Stomach smooth muscle (tissue), 2 donors: Measurements from ENCODE around the gene PRM3.

Experiments
- H3K27ac ChIP-seq: one replicate; pipeline ENCODE4 v1.7.0; 2013; ENCODE audit warnings: mild to moderate bottlenecking, low read length, inconsistent platforms
- H3K27me3 ChIP-seq, 2 donors: one replicate each; pipeline ENCODE4 v1.7.0; 2013; ENCODE audit warnings: low read length in 2 of 2; ENCODE audit not compliant: insufficient read depth in 2 of 2, control insufficient read depth in 1 of 2
- H3K36me3 ChIP-seq, 2 donors: one replicate each; pipeline ENCODE4 v1.7.0; 2013; ENCODE audit warnings: low read length in 2 of 2; ENCODE audit not compliant: control insufficient read depth in 2 of 2, insufficient read depth in 2 of 2
- H3K4me1 ChIP-seq: one replicate; pipeline ENCODE4 v1.7.0; 2013; ENCODE audit warnings: low read length; ENCODE audit not compliant: control insufficient read depth, insufficient read depth
- H3K4me3 ChIP-seq, 2 donors: one replicate each; pipeline ENCODE4 v1.7.0; 2013; ENCODE audit warnings: low read length in 2 of 2
- H3K9ac ChIP-seq, 2 donors: one replicate each; pipeline ENCODE4 v1.7.0; 2013; ENCODE audit warnings: low read length in 2 of 2, mild to moderate bottlenecking in 1 of 2
- H3K9me3 ChIP-seq, 2 donors: one replicate each; pipeline ENCODE4 v1.7.0; 2013; ENCODE audit warnings: low read length in 2 of 2; ENCODE audit not compliant: control insufficient read depth in 2 of 2
- donor health status: healthy.
- donor health status: Pancreatic carcinoma.

Gene PRM3

DNA sequence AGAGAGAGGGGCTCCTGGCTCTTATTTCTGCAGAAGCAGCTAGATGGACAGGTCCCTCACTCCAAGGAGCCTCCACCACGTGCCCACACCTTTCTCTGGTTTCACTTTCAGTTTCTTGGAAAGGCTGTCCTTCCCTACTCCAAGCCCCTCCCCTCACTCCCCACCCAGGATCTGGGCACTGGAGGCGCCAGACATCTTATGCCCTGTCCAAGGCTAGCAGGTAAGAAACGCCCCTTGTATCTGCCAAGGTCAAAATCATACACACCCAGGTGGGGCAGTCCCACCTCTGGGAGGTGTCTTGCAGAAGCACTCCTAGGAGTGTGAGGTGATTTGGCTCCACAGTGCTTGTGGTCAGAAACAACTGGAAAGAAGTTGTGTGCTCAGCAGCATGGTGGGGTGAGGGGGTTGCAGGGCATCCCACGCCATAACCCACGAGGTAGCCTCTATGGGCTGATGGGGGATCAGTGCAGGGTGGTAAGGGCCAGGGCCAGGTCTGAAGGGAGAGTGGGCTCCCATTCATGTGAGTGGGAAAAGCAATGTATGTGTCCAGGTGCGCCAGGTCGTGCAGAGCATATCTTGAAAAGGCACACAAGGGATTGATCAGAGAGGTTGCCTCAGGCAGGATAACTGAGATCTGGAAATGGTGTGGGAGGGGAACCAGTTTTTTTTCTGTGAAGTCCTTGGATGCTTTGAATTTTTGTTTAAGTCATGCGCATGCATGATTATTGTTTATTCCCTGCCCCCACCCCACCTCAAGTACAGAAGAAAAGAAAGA, 39.5 kb upstream of the PRM3 start:
- Histone ChIP-seq H3K9ac (no peak overlapping the region), H3K36me3 (no peaks in the 10 kb centered on the region), H3K9me3 (no peaks in the 10 kb centered on the region), H3K4me3 (no peak overlapping the region), H3K27me3 (no peaks in the 10 kb centered on the region), H3K4me1 (peaks cover 5% of the 10 kb centered on the region), H3K27ac (no peak overlapping the region)

DNA sequence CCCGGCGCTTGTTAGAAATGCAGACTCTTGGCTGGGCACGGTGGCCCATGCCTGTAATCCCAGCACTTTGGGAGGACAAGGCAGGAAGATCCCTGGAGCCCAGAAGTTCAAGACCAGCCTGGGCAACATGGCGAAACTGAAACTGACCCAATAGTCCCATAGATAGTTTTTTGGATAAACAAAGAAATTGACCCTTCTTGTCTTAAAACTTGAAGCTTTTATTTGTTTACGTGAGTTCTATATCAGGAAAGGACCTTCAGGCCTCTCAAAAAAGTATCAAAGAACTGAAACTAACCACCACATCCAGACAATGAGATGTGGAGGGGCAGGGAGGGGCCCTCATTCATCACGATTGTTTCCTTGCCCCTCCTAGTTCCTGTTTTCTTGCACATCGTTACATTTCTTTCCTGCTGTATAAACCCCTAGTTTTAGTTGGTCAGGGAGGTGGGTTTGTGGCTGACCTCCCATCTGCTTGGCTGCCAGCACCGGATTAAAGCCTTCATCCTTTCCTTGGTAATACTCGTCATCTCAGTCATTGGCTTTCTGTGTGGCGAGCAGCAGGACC, 37.6 kb upstream of the PRM3 start:
- Histone ChIP-seq H3K4me1 (peaks cover 5% of the 10 kb centered on the region), H3K4me3 (no peak overlapping the region), H3K27me3 (no peaks in the 10 kb centered on the region), H3K9ac (no peak overlapping the region), H3K36me3 (no peaks in the 10 kb centered on the region), H3K27ac (no peak overlapping the region), H3K9me3 (no peaks in the 10 kb centered on the region)

DNA sequence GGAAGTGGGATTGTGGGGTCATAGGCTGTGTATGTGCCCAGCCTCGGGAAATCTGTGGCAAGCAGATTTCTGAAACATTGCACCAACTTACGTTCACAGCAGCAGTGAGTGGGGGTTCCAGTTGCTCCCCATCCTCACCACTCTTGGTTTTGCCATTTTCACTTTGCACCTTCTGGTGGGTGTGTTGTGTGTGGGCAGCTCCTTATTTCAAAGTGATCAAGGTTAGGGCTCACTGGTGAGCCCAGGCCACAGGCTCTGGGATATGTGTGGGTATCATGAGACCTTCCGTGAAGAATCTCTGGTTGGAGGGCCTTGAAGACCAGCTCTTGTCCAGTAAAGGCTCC, 37.2 kb upstream of the PRM3 start:
- Histone ChIP-seq H3K4me3 (no peak overlapping the region), H3K27ac (no peak overlapping the region), H3K9me3 (no peaks in the 10 kb centered on the region), H3K4me1 (peaks cover 5% of the 10 kb centered on the region), H3K27me3 (no peaks in the 10 kb centered on the region), H3K36me3 (no peaks in the 10 kb centered on the region), H3K9ac (no peak overlapping the region)

DNA sequence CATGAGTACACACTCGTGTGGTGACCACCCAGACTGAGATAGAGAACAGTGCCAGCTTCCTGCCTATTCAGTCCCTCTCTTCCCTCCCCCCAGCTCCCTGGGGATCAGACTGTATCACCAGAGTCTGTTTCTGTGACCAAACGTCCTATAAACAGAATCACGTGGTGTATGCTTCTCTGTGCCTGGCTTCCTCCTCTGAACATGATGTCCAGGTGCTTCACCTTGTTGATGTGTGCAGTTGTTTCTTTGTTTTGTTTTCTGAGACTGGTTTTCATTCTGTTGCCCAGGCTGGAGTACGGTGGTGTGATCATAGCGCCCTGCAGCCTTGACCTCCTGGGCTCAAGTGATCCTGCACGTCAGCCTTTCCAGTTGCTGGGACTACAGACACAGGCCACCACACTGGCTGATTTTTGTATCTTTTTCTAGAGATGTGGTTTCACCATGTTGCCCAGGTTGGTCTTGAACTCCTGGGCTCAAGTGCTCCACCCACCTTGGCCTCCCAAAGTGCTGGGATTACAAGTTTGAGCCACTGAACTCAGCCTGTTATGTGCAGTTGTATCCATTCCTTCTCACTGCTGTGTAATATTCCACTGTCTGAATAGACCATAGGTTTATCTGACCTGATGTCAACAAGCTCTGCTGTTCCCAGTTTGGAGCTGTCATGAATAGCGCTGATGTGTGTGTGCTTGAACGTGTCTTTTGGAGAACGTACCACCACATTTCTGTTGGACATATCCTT, 36.6 kb upstream of the PRM3 start:
- Histone ChIP-seq H3K9ac (no peak overlapping the region), H3K27me3 (no peaks in the 10 kb centered on the region), H3K9me3 (no peaks in the 10 kb centered on the region), H3K36me3 (no peaks in the 10 kb centered on the region), H3K27ac (no peak overlapping the region), H3K4me1 (peaks cover 5% of the 10 kb centered on the region), H3K4me3 (no peak overlapping the region)

DNA sequence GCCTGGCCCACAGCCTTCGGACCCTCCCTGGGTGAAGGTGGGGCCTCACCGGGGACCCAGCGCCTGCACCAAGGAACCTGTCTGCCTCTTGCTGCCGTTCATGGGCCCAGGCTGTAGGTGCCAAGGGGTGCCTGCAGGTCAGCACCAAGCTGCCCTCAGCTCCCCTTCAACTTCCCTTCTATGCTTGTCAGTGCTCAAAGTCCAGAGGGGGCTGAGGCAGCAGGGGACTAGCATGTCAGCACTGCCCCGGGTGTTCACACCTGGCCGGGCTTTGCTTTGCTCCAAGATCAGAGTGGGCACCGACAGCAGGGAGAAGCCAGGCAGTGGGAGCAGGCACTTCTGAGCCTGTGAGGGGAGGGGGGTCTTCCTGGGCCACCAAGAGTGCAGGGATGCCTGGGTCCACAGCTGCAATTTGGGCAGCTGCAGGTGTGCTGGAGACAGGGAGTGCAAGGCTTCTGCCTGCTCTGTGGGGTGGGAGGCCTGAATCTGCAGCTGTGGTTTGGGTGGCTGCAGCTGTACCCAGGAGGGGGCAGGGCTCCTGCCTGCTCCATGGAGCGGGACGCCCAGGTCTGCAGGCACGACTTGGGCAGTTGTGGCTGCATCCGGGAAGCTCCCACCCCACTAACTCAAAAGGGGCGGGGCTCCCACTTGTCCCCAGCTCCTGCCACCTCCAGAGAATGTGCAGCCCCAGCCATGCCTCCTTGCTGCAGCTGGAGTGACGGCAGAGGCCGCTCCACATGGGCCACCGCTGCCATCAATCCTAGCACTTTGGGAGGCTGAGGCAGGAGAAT, 35.3 kb upstream of the PRM3 start:
- Histone ChIP-seq H3K4me1 (peaks cover 5% of the 10 kb centered on the region), H3K4me3 (no peak overlapping the region), H3K9ac (no peak overlapping the region), H3K36me3 (no peaks in the 10 kb centered on the region), H3K27me3 (no peaks in the 10 kb centered on the region), H3K27ac (no peak overlapping the region), H3K9me3 (no peaks in the 10 kb centered on the region)

DNA sequence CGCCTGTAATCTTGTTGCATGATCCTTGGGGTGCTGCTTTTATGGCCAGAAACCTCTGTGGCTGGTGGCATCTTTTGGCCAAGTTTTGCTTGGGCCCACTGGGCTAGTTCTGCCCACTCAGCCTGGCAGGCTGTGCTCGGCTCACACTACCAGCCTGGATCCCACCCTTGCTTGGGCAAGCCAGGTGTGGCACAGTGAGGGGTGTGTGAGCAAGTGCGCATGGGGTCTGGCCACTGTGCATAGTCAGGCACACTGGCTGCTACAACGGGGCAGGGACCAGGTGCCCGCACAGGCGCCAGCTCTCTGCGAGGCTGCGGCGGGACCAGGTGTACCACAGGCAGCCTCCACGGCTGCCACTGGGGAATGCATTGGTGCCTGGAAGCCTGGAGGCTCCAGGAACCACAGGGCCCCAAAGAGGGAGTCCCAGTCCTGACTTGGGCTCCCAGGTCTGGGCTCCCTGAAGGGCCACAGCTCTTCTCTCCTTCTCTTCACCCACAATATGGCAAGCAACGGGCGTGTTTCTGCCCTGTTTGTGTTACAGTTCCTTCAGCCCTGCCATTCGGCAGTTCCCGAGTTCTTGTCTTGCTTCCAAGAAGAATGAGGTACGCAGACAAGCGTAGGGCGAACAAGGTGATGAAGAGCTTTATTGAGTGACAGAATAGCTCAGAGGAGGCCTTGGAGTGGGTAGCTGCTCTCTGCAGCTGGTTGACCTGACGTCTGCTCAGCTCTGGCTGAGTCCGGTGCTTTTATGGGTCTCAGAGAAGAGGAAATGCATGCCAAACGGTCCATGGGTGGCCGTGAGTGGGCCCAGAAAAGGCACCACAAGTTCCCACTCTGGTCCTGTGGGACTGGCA, 34.4 kb upstream of the PRM3 start:
- peaks cover 4% of the 10 kb centered on the region for H3K4me1 ChIP-seq

DNA sequence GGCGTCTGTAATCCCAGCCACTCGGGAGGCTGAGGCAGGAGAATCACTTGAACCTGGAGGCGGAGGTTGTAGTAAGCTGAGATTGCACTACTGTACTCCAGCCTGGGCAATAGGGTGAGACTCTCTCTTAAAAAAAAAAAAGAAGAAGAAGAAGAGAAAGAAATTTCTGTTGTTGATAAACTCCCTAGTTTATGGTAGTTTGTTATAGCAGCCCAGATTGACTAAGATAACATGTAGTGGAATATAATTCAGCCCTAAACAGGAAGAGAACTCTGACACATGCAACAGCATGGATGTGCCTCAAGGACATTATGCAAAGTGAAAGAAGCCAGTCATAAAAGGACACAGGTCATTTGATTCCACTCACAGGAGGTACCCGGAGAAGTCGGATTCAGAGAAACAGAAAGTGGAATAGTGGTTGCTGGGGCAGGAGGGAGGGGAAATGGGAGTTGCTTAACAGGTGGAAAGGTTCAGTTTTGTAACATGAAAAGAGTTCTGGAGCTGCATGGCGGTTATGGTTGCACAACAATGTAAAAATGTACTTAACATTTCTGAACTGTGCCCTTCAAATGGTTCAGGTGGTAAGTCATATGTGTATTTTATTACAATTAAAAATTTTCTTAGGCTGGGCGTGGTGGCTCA, 33.7 kb upstream of the PRM3 start:
- H3K9ac ChIP-seq, result no peak overlapping the region
- no peak overlapping the region for H3K4me3 ChIP-seq
- H3K36me3 ChIP-seq, result no peaks in the 10 kb centered on the region
- H3K9me3 ChIP-seq, result no peaks in the 10 kb centered on the region
- H3K4me1 ChIP-seq, result no peaks in the 10 kb centered on the region
- no peak overlapping the region for H3K27ac ChIP-seq
- no peaks in the 10 kb centered on the region for H3K27me3 ChIP-seq

More for the DNA sequence above, 34.4 kb upstream of the PRM3 start:
- Histone ChIP-seq H3K4me3 (no peak overlapping the region), H3K9me3 (no peaks in the 10 kb centered on the region), H3K9ac (no peak overlapping the region), H3K27ac (no peak overlapping the region), H3K27me3 (no peaks in the 10 kb centered on the region), H3K36me3 (no peaks in the 10 kb centered on the region)

DNA sequence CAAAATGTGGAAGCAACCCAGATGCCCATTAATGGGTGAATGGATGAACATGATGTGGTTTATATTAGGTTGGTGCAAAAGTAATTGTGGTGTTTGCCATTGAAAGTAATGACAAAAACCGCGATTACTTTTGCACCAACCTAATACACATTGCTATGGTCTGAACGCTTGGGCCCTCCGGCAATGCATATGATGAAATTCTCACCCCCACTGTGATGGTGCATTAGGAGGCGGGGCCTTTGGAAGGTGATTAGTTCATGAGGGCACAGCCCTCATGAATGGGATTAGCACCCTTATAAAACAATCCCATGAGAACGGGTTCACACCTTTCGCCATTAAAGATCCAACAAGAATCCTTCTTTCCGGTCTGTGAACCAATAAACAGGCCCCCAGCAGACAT, 33.0 kb upstream of the PRM3 start:
- Histone ChIP-seq H3K27me3 (no peaks in the 10 kb centered on the region), H3K27ac (no peak overlapping the region), H3K9ac (no peak overlapping the region)

DNA sequence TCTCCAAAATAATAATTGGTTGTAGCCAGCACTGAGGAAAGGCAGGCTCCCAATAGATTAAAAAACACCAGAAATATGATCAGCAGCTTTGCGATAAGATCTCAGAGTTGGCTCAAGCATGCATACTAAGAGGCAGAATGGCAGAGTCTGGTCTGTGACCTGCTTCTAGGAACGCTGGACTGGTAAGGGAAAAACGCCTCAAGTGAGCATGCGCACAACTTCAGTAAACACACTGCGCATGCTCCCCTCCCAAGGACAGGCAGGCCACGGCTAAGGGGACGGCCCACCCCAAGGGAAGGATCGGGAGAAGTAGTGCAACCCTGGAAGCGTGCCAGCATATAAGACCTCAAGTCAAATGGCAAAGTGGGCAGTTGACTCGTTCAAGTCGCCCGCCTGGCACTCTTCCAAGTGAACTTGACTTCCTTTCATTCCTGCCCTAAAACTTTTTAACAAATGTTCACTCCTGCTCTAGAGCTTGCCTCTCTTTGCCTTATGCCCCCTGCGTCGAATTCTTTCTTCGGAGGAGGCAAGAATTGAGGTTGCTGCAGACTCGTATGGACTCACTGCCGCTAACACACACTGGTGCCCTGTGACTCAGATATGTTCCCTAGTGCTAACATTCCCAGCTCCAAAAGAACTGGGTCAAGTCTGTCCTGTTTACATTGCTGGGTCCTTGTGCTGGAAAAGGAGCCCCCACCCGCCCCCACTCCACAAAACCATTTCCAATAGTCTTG, 30.1 kb upstream of the PRM3 start:
- H3K27me3 ChIP-seq, result no peaks in the 10 kb centered on the region
- no peak overlapping the region for H3K9ac ChIP-seq
- no peaks in the 10 kb centered on the region for H3K9me3 ChIP-seq
- no peaks in the 10 kb centered on the region for H3K4me1 ChIP-seq
- no peak overlapping the region for H3K4me3 ChIP-seq
- H3K27ac ChIP-seq, result no peak overlapping the region
- H3K36me3 ChIP-seq, result no peaks in the 10 kb centered on the region

More for the DNA sequence above, 33.0 kb upstream of the PRM3 start:
- H3K4me1 ChIP-seq, result no peaks in the 10 kb centered on the region
- H3K4me3 ChIP-seq, result no peak overlapping the region
- H3K9me3 ChIP-seq, result no peaks in the 10 kb centered on the region
- no peaks in the 10 kb centered on the region for H3K36me3 ChIP-seq
